ENCODE measurements around the gene MAP7D1.
A peak's percentile ranks its signal among the peaks of the same experiment; 100 is the strongest.

Gene MAP7D1

GRCh38 chr1:36151134-36151844 lies 4.7 kb upstream of the MAP7D1 start:
- Histone ChIP-seq H3K9me3 (replicated peaks in 1 of 11) (no peaks in the 10 kb centered on the region; a peak in 1 of 22 replicates), H3K4me3 (peak overlapping the region; percentile 20 to 80 (median 47); a peak in 16 of 20 replicates), H3K4me2 (peak overlapping the region; percentile 89 to 99 (median 98)), H3K27ac (peak overlapping the region; percentile 75 to 98 (median 90)), H3K4me1 (peaks cover 66 to 75% (median 72%) of the 10 kb centered on the region in 10 experiments), H3K9ac (peak overlapping the region; percentile 76 to 95 (median 90)), H3K27me3 (no peaks in the 10 kb centered on the region), H3K36me3 (peaks cover 0 to 15% (median 11%) of the 10 kb centered on the region in 11 experiments; a peak in 18 of 22 replicates), H4K20me1 (peaks cover 0 to 10% (median 0%) of the 10 kb centered on the region in 11 experiments; a peak in 2 of 22 replicates)
- no peak for TF ChIP-seq Cebpa-rat (IDR thresholded peaks at IDR 0.05)

GRCh38 chr1:36151845-36152203 lies 4.1 kb upstream of the MAP7D1 start:
- peak overlapping the region; percentile 89 to 99 (median 98) for H3K4me2 ChIP-seq
- H3K9ac ChIP-seq, result peak overlapping the region; percentile 76 to 95 (median 90)
- peak overlapping the region; percentile 75 to 98 (median 90) for H3K27ac ChIP-seq
- no peak for TF ChIP-seq Cebpa-rat (IDR thresholded peaks at IDR 0.05)
- peaks cover 0 to 10% (median 6%) of the 10 kb centered on the region in 11 experiments; a peak in 18 of 22 replicates for H3K36me3 ChIP-seq
- peaks cover 66 to 73% (median 72%) of the 10 kb centered on the region in 10 experiments for H3K4me1 ChIP-seq
- H3K9me3 ChIP-seq (replicated peaks in 1 of 11), result no peaks in the 10 kb centered on the region; a peak in 1 of 22 replicates
- H3K27me3 ChIP-seq, result no peaks in the 10 kb centered on the region
- H3K4me3 ChIP-seq, result peak overlapping the region in 8 of 10 experiments; percentile 40 to 80 (median 56); a peak in 12 of 20 replicates
- H4K20me1 ChIP-seq, result peaks cover 0 to 7% (median 0%) of the 10 kb centered on the region in 11 experiments; a peak in 7 of 22 replicates

- peak overlapping the region in 9 of 11 experiments; percentile 75 to 98 (median 90); a peak in 15 of 22 replicates for H3K27ac ChIP-seq
- H3K4me2 ChIP-seq, result peak overlapping the region; percentile 89 to 99 (median 98)
Measured at GRCh38 chr1:36153476-36153875, 2.5 kb upstream of the MAP7D1 start.

GRCh38 chr1:36154335-36154734 lies 1.6 kb upstream of the MAP7D1 start:
- no peak for TF ChIP-seq Cebpa-rat (IDR thresholded peaks at IDR 0.05)
- Histone ChIP-seq H3K9me3 (replicated peaks in 1 of 11) (no peaks in the 10 kb centered on the region), H3K27ac (peak overlapping the region in 6 of 11 experiments; percentile 99 to 100 (median 99); a peak in 9 of 22 replicates), H3K4me1 (peaks cover 69 to 80% (median 77%) of the 10 kb centered on the region in 10 experiments), H3K36me3 (peaks cover 0 to 15% (median 11%) of the 10 kb centered on the region in 11 experiments; a peak in 14 of 22 replicates), H3K27me3 (no peaks in the 10 kb centered on the region), H3K4me3 (no peak overlapping the region), H4K20me1 (peaks cover 20 to 28% (median 24%) of the 10 kb centered on the region in 11 experiments; a peak in 21 of 22 replicates), H3K9ac (peak overlapping the region in 6 of 11 experiments; percentile 98 to 100 (median 100); a peak in 6 of 22 replicates), H3K4me2 (peak overlapping the region; percentile 84 to 99 (median 98))

More at GRCh38 chr1:36153476-36153875, 2.5 kb upstream of the MAP7D1 start:
- Histone ChIP-seq H3K4me3 (no peak overlapping the region), H3K36me3 (peaks cover 0 to 6% (median 4%) of the 10 kb centered on the region in 11 experiments; a peak in 10 of 22 replicates), H3K4me1 (peaks cover 63 to 75% (median 71%) of the 10 kb centered on the region in 10 experiments), H3K27me3 (no peaks in the 10 kb centered on the region), H4K20me1 (peaks cover 14 to 19% (median 15%) of the 10 kb centered on the region in 11 experiments; a peak in 20 of 22 replicates), H3K9me3 (replicated peaks in 1 of 11) (no peaks in the 10 kb centered on the region), H3K9ac (peak overlapping the region in 8 of 11 experiments; percentile 76 to 92 (median 90); a peak in 9 of 22 replicates)
- TF ChIP-seq Cebpa-rat (IDR thresholded peaks at IDR 0.05), result no peak

- Histone ChIP-seq H3K9ac (peak overlapping the region; percentile 98 to 100 (median 100)), H3K4me2 (peak overlapping the region; percentile 84 to 99 (median 98)), H3K27ac (peak overlapping the region; percentile 98 to 100 (median 99)), H3K4me3 (peak overlapping the region; percentile 92 to 100 (median 100)), H4K20me1 (peaks cover 26 to 33% (median 29%) of the 10 kb centered on the region in 11 experiments; a peak in 21 of 22 replicates), H3K36me3 (peaks cover 0 to 20% (median 17%) of the 10 kb centered on the region in 11 experiments; a peak in 14 of 22 replicates), H3K4me1 (peaks cover 73 to 82% (median 80%) of the 10 kb centered on the region in 10 experiments), H3K27me3 (no peaks in the 10 kb centered on the region), H3K9me3 (replicated peaks in 1 of 11) (no peaks in the 10 kb centered on the region)
- TF ChIP-seq Cebpa-rat (IDR thresholded peaks at IDR 0.05), result no peak
Measured at GRCh38 chr1:36154765-36155407, 1.1 kb upstream of the MAP7D1 start.

- Histone ChIP-seq H3K27me3 (no peaks in the 10 kb centered on the region), H3K4me2 (peak overlapping the region; percentile 89 to 99 (median 98)), H3K4me1 (peaks cover 73 to 82% (median 80%) of the 10 kb centered on the region in 10 experiments), H3K36me3 (peaks cover 0 to 26% (median 20%) of the 10 kb centered on the region in 11 experiments; a peak in 14 of 22 replicates), H3K4me3 (peak overlapping the region; percentile 92 to 100 (median 100)), H3K9me3 (replicated peaks in 1 of 11) (no peaks in the 10 kb centered on the region), H3K27ac (peak overlapping the region; percentile 98 to 100 (median 99)), H4K20me1 (peaks cover 28 to 50% (median 44%) of the 10 kb centered on the region in 11 experiments), H3K9ac (peak overlapping the region; percentile 98 to 100 (median 100))
- TF ChIP-seq Cebpa-rat (IDR thresholded peaks at IDR 0.05), result no peak
Measured at GRCh38 chr1:36156329-36157114, 562 bp downstream of the MAP7D1 start.

GRCh38 chr1:36157115-36157903 lies 1.3 kb downstream of the MAP7D1 start:
- peaks cover 0 to 27% (median 20%) of the 10 kb centered on the region in 11 experiments; a peak in 14 of 22 replicates for H3K36me3 ChIP-seq
- H3K9me3 ChIP-seq (replicated peaks in 1 of 11), result no peaks in the 10 kb centered on the region
- H3K27ac ChIP-seq, result peak overlapping the region; percentile 98 to 100 (median 99); a peak in 21 of 22 replicates
- no peaks in the 10 kb centered on the region for H3K27me3 ChIP-seq
- H3K4me1 ChIP-seq, result peaks cover 73 to 82% (median 80%) of the 10 kb centered on the region in 10 experiments
- no peak for TF ChIP-seq Cebpa-rat (IDR thresholded peaks at IDR 0.05)
- peak overlapping the region; percentile 98 to 100 (median 100) for H3K9ac ChIP-seq
- peaks cover 33 to 58% (median 52%) of the 10 kb centered on the region in 11 experiments for H4K20me1 ChIP-seq
- peak overlapping the region; percentile 92 to 100 (median 100) for H3K4me3 ChIP-seq
- peak overlapping the region; percentile 89 to 99 (median 98) for H3K4me2 ChIP-seq

All from BLaER1 treated with 17β-estradiol and CSF1 and Interleukin-3, amounts not matched to agents 10 nM and 100 nM (cell line).